HK-2 (cell line): Measurements from ENCODE around the gene USH1G.

ENCODE experiments used
- DNase-seq: peaks from one replicate; pipeline ENCODE4 v3.0.0-alpha.2; 2018; ENCODE audit not compliant: unreplicated experiment

USH1G gene

DNA sequence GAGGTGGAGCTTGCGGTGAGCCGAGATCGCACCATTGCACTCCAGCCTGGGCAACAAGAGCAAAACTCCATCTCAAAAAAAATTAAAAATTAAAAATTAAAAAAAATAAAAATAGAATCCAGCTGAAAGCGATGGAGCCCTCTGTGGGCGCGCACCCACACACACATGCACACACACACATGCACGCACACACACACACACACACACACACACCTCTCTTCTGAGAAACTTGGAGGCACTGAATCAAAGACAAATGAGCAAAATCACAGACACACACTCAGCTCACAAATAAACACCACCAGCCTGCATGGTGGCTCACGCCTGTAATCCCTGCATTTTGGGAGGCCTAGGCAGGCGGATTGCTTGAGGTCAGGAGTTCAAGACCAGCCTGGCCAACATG, 20.0 kb downstream of the USH1G start:
- DNase-seq, result no peak

- no peak for DNase-seq
Observed at GRCh38 chr17:74901353-74902135, 21.5 kb downstream of the USH1G start.

GRCh38 chr17:74900208-74900607, 22.8 kb downstream of the USH1G start:
- no peak for DNase-seq

- DNase-seq, result no peak
Observed at GRCh38 chr17:74898376-74898946, 24.6 kb downstream of the USH1G start.

- DNase-seq, result no peak
Observed at GRCh38 chr17:74893936-74894671, 29.0 kb downstream of the USH1G start.

GRCh38 chr17:74892974-74893911, 29.8 kb downstream of the USH1G start, which contains the start of gene FADS6:
TSS of gene FADS6 (minus strand) at chr17:74893633. CDS start at chr17:74893595, 38 bp downstream.
- DNase-seq, result no peak

- no peak for DNase-seq
Observed at GRCh38 chr17:74892013-74892841, 30.8 kb downstream of the USH1G start.

GRCh38 chr17:74890554-74890953, 32.5 kb downstream of the USH1G start:
- no peak for DNase-seq

GRCh38 chr17:74888469-74888868, 34.6 kb downstream of the USH1G start:
- no peak for DNase-seq

DNA sequence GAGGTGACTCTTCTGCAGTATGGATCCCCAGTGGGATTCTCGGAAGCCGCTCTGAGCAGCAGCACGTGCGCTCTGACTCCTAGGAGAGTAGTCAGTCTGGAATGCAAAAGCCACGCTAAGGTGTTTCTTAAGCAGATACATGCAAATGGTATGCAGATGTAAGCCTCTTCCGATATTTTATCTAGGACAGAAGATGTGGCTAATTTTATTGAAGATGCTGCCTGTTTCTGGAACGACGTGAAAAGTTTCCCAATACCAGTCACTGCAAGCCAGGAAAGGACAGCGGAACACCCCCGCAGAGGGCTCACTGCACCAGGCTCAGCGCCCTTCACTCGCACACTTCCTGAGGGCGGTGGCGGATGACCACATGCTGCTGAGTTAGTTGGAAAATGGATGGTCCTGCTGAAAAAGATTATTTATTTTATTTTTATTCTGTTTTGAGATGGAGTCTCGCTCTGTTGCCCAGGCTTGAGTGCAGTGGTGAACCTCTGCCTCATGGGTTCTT, 39.8 kb downstream of the USH1G start:
- DNase-seq, result no peak

DNA sequence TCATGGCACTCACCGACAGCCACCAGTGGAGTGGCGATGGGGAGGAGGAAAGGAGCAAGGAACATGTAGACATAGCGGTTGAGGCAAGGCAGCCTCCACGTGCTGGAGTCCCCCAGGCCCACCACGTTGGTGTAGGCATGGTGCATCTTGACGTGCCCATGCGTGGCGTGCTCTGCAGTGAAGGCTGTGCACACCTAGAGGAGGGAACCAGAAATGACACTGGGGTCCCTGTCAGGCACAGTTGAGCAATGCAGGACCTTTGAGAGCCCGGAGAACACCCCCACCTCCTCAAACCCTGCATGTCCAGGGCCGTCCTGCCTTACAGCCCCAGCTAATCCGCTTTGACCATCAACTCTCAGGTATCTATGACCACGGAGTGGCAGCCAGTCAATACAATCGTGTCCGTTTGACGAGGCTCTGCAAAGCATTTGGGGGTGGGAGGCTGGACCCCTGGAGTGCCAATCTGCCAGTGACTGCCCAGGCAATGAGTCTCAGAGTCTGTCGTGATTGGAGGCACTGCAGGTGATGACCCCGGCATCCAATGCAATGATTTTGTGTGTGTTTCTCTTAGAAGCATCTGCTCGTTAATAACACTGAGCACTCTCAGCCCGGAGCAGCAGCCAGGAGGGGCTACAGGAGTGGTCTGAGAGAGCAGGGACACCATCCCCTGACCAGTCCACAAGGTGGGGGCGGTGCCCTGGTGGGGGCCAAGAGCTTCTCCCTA, 40.4 kb downstream of the USH1G start:
- DNase-seq, result no peak

GRCh38 chr17:74881073-74881472, 42.0 kb downstream of the USH1G start:
- no peak for DNase-seq

- no peak for DNase-seq
Observed at GRCh38 chr17:74879308-74879707, 43.7 kb downstream of the USH1G start.

- no peak for DNase-seq
Observed at GRCh38 chr17:74878658-74879057, 44.4 kb downstream of the USH1G start.

- DNase-seq, result no peak
Observed at GRCh38 chr17:74877592-74878548, 45.2 kb downstream of the USH1G start.

- DNase-seq, result no peak
Observed at GRCh38 chr17:74875977-74876593, 47.0 kb downstream of the USH1G start.

DNA sequence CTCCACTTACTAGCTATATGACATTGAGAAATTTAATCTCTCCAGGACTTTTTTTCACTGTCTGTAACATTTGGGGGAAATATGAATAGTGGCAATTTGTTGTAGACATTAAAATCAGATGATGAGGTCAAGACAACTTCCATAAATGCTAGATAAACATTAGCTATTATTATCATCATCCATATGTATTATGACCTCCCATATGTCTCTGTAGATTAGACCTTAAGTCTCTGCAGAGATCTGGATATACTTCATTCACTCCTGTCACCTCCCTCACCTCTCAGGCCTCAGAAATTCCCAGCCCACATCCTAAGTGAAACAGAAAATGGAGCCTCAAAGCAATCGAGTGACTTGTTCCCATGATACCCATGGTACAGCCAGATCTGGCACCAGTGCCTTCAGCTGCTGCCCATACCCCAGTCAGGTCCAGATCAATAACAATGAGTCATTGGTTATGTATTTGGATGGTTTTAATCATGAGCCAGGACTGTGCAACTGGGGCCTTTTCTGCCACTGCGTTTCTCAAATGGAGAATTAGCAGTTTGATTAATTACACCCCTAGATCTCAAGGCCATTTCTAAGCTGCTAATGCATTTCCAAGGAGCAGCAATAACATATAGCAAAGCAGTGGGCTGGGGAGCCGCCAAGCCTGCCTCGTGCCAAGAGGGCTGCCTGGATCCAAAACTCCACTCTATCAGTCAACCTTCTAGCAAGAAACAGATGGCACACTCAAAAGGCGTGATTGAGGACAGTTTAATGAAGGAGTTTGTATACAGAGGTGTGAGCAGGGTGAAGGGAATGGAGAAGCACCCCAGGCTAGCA, 47.7 kb downstream of the USH1G start:
- DNase-seq, result no peak
